GM12892 (cell line): ENCODE results near the gene DAB1.

ENCODE experiments used
- DNase-seq: peaks from one replicate; pipeline ENCODE4 v3.0.0; 2011; ENCODE audit not compliant: insufficient read length
- FAIRE-seq: peaks from 2 replicates; lab custom pipeline; 2011; peaks lifted over from hg19 to GRCh38; lab: Jason Lieb, UNC
- POLR2A ChIP-seq: IDR thresholded peaks from 2 replicates; pipeline ENCODE4 v1.6.1; 2011; ENCODE audit warnings: low read depth, low read length, control low read depth
- POLR2AphosphoS5 ChIP-seq: IDR thresholded peaks from 2 replicates; pipeline ENCODE4 v1.6.1; 2011; ENCODE audit warnings: low read depth, low read length, control low read depth
- TAF1 ChIP-seq: IDR thresholded peaks from 2 replicates; pipeline ENCODE4 v1.6.1; 2011; ENCODE audit warnings: low read depth, mild to moderate bottlenecking, control low read depth, low read length, borderline replicate concordance

DAB1 gene

DNA sequence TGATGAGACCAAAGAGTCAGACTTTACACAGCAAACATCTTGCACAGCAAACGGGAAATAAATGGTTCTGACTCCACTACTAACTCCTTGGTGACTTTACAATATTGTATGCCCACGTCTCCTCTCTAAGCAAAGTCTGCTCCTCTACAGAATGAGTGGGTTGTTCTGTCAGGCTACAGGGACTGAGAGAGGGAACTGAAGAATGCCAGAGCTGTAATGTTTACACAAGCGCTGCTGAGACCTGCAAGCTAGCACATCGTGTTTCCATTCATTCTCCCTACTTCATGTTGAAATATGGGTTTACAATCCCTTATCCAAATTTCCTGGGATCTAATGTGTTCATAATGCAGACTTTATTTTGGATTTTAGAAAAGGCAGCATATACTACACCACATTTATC lies 15.9 kb downstream of the DAB1 start:
- FAIRE-seq (no peak), DNase-seq (no peak)
- TF ChIP-seq POLR2A (no peak), POLR2AphosphoS5 (no peak), TAF1 (no peak)

DNA sequence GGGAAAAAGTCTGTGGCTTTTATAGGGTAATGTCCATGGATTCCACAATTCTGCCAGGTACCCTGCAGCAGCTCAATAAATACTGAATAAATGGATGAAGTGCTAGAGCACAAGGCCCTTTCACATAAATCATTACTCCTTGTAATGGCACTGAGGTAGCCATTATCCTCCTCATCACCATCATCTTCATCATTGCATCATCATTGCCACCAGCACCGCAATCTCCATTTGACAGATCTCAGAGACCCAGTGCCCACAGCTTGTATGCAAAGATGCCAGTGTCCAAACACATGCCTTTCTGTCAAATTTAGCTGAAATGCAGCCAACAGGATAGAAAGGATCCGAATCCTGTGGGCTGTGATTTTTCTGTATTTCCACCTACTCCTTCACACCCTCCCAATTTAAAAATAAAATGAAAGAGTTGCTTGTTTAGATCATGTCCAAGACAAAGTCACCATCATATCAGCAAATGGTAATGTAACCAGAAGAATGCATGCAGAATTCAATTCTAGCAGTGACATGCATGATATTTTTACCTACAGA lies 17.4 kb downstream of the DAB1 start:
- no peak for TF ChIP-seq POLR2AphosphoS5
- TF ChIP-seq POLR2A, result no peak
- TF ChIP-seq TAF1, result no peak
- no peak for FAIRE-seq
- no peak for DNase-seq

DNA sequence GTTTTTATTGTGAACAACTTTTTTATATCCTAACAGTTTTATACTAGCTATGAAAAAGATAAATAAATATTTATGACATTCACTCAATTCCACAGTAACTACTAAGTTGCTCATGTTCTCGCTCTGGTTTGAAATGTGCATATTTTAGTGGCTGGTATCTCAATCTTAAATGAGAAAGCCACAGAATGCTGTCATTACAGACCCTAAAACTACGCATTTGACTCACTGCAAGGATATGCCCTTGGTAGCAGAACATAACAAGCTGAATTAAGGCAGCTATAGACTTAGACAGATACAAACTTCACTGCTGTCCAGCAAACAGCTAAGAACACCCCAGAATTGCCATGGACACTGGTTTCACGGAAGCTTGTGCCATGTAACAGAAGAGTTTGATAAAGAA lies 19.0 kb downstream of the DAB1 start:
- TF ChIP-seq POLR2A (no peak), TAF1 (no peak), POLR2AphosphoS5 (no peak)
- DNase-seq (no peak), FAIRE-seq (no peak)

DNA sequence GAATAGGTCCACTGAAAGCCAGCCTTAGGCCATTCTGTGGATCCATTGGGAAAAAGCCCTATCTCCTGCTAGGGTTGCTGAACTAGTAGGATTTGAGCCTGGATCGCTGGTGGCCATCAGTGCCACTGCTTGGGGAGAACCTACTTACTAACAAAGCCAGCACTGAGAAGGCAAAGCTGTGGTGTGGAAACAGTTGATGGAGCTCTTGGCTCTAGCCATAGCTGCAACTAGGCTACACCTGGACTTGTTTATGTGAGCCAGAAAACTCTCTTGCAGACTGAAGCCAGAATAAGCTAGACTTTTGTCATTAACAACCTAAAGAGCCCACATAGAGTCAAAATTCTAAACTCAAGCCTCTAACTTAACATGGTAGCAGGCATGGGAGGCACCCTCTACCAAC lies 20.7 kb downstream of the DAB1 start:
- no peak for FAIRE-seq
- TF ChIP-seq TAF1 (no peak), POLR2AphosphoS5 (no peak), POLR2A (no peak)

DNA sequence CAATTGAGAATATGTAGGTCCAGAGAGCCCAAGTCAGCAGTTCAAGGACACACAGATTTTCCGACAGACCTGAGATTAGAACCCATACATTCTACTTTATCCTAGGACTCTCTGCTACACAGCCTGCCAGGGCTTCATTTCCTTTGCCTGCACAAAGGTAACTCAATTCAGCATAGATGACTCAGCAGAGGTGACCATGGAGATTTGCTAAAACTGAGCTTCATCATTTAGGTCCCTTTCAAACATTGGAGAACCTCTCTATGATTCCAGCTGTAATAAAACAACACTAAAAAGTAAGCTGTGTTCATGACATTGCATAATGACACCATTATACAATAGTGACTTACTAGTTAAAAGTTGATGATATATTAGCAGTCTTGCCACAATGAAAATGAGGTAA lies 22.2 kb downstream of the DAB1 start:
- TF ChIP-seq POLR2A, result no peak
- FAIRE-seq (no peak), DNase-seq (no peak)

More for the DNA sequence above, 20.7 kb downstream of the DAB1 start:
- no peak for DNase-seq

DNA sequence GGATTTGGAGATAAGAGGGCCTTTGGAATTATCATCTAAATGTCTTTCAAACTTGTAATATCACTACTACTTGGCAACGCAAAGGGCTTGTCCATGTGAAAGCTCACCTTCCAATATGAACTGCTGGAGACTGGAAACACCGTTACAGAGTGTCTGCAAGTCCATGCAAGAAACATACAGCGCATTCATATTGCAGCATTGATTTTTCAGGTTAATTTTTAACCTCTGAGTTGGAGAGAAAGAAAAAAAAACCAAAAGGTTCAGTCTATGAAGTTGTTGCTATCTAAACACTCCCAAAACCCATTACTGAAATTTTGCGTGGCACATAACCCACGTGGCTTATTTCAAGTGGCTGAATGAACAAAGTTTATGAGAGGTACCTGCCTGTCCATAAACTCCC lies 23.8 kb downstream of the DAB1 start:
- FAIRE-seq (no peak), DNase-seq (no peak)

DNA sequence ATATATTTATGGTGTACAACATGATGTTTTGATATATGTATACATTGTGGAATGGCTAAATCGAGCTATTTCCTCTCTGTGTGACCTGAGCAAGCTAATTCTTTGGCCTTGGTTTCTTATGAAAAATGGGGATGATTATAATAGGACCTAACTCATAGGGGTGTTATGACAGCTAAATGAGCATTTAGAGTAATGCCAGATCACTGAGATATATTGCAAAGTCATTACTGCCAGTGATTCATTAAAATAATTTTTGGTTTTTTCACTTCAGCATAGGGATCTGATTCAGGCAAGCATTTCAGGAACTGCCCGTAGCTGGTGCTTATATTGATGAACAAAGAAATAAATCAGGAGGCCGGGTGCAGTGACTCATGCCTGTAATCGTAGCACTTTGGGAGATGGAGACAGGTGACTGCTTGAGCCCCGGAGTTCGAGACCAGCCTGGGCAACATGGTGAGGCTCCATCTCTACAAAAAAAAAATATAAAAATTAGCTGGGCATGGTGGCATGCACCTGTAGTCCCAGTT lies 30.7 kb downstream of the DAB1 start:
- FAIRE-seq, result no peak
- no peak for TF ChIP-seq TAF1
- TF ChIP-seq POLR2A, result no peak
- TF ChIP-seq POLR2AphosphoS5, result no peak

More for the DNA sequence above, 23.8 kb downstream of the DAB1 start:
- TF ChIP-seq POLR2AphosphoS5 (no peak), TAF1 (no peak), POLR2A (no peak)

DNA sequence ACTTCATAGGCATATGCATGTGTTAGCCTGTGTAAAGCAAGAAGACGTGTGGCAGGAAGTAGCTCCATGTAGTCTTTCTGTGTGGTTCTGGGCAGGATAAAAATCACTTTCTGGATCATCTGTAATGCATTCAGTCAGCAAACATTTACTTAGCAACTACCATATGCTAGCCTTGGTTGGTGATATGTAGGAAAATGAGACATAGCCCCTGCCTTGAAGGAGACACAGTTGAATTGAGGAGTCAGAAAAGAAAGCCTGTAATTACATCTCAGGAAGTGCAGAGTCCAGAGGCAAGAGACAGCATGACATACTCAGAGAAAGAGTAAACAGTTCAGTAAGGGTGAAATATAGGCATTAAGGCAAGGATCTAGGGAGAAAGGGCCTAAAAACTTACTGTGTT lies 38.5 kb downstream of the DAB1 start:
- no peak for DNase-seq
- no peak for FAIRE-seq
- TF ChIP-seq POLR2AphosphoS5 (no peak), TAF1 (no peak), POLR2A (no peak)

More for the DNA sequence above, 30.7 kb downstream of the DAB1 start:
- no peak for DNase-seq

DNA sequence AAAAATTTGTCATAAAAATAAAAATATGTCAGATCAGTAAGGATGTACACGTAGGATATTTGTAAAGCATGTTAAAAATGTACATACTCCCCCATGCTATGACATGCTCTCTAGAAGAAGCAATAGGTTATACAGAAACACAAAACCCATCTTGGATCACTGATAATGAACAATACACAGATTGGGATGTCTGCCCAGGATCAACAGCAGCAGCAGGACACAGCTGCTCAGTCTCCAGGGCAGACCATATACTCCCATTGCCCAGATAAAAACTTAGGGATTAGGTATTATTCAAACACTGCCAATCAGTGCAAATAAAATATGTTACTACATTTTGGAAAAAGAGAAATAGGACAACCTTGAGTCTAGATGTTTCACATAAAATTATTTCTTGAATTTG lies 39.0 kb downstream of the DAB1 start:
- DNase-seq, result no peak
- FAIRE-seq, result no peak

DNA sequence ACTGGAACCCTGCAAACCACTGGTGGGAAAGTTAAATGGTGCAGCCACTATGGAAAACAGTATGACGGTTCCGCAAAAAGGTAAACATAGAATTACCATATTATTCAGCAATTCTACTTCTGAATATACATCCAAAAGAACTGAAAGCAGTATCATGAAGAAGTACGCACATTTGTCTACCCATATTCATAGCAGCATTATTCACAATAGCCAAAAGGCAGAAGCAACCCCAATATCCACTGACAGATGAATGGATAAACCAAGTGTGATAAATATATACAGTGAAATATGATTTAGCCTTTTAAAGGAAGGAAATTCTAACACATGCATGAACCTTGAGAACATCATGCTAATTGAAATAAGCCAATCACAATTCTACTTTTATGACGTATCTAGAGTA lies 39.6 kb downstream of the DAB1 start:
- DNase-seq, result no peak
- no peak for FAIRE-seq
- no peak for TF ChIP-seq TAF1
- no peak for TF ChIP-seq POLR2A
- TF ChIP-seq POLR2AphosphoS5, result no peak

More for the DNA sequence above, 39.0 kb downstream of the DAB1 start:
- TF ChIP-seq POLR2A, result no peak
- no peak for TF ChIP-seq POLR2AphosphoS5
- no peak for TF ChIP-seq TAF1

DNA sequence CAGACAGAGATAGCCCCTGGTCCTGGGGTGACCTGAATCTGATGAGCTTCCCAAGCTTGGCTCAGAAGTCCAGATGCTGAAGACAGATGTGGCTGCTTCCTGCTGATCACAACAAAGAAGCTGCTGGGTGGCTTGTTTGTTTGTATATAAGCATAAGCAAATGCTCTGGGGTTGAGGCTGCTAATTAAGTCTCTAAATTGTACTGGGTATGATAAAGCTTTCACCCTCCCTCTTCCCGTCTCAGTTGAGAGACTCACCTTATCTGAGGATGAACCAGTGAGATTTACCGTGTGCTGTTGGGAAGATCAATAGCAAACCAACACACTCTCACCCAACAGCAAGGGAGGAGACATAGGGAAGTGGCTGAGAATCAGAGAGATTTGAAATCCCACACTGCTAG lies 42.0 kb downstream of the DAB1 start:
- no peak for FAIRE-seq
- no peak for TF ChIP-seq TAF1
- TF ChIP-seq POLR2A, result no peak
- no peak for TF ChIP-seq POLR2AphosphoS5
- no peak for DNase-seq

DNA sequence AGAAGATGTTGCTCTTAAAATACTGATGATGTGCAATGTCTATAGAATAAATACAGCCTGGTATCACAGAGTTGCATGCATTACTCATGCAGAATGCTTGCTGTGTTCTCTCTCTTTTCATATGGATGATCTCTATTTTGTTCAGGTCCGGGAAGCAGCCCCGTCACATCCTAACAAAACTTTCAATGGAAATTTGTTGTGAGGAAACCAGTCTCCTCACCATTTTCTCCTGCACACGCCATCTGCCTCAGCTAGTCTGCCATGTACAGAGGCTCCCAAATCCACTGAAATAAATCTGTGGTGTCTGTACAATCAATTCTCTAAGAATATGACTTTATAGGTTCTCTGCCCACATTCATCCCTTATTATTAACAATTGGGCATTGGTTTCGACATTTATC lies 42.4 kb downstream of the DAB1 start:
- FAIRE-seq (no peak), DNase-seq (no peak)
- TF ChIP-seq TAF1, result no peak
- no peak for TF ChIP-seq POLR2AphosphoS5
- TF ChIP-seq POLR2A, result no peak
